Neural cell (in vitro differentiated cells): Measurements from ENCODE around the gene IL12RB2.

Experiments
- EP300 ChIP-seq: fragments of 450-650 bp; conservative IDR thresholded peaks from 2 replicates; pipeline ENCODE4 v1.6.1; 2014; ENCODE audit warnings: antibody characterized with exemption, mild to moderate bottlenecking, moderate library complexity; ENCODE audit not compliant: poor library complexity, severe bottlenecking
- EZH2 ChIP-seq: fragments of 200-600, 300-800 bp; shearing (Covaris generic), sonication (generic); IDR thresholded peaks from 2 replicates; pipeline ENCODE4 v1.6.1; 2014; ENCODE audit warnings: antibody characterized with exemption, low read length, borderline replicate concordance, mild to moderate bottlenecking; ENCODE audit not compliant: insufficient read depth, poor library complexity, severe bottlenecking
- MXI1 ChIP-seq: fragments of 450-650 bp; conservative IDR thresholded peaks from 2 replicates; pipeline ENCODE4 v1.6.1; 2014; ENCODE audit warnings: antibody characterized with exemption, mild to moderate bottlenecking; ENCODE audit not compliant: poor library complexity, severe bottlenecking
- POLR2AphosphoS5 ChIP-seq: IDR thresholded peaks from 2 replicates; pipeline ENCODE4 v1.6.1; 2012
- RAD21 ChIP-seq: fragments of 450-650 bp; conservative IDR thresholded peaks from 2 replicates; pipeline ENCODE4 v1.6.1; 2014; ENCODE audit warnings: antibody characterized with exemption, mild to moderate bottlenecking, moderate library complexity
- TF ChIP-seq, protein P1 (sequence below): fragments of 450-650 bp; IDR thresholded peaks from 2 replicates; pipeline ENCODE4 v1.5.1; 2014; ENCODE audit warnings: antibody characterized with exemption, mild to moderate bottlenecking, moderate library complexity; ENCODE audit not compliant: poor library complexity, severe bottlenecking
- TF ChIP-seq, protein P2 (sequence below): IDR thresholded peaks from 2 replicates; pipeline ENCODE4 v1.6.1; 2012; ENCODE audit warnings: borderline replicate concordance

DNA sequence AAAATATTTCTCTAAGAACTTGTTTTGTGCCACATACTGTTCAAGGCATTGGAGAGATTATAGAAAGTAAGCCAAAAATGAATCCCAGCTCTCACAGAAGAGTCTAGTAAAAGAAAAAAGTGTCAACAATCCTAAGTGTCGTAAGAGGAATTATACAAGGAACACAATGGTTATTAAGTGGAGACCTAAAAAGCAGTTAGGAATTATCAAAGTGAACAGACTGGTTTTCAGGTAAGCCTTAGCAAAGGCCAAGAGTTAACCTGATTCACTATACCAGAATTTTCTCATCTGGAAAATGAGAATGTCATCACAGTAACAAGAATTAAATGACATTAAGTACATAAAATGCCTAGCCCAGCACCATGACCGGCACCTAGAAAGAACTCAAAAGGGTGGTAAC is 106.9 kb downstream of the IL12RB2 start:
- no peak for TF ChIP-seq EZH2
- no peak for TF ChIP-seq POLR2AphosphoS5
- TF ChIP-seq, protein P1, sequence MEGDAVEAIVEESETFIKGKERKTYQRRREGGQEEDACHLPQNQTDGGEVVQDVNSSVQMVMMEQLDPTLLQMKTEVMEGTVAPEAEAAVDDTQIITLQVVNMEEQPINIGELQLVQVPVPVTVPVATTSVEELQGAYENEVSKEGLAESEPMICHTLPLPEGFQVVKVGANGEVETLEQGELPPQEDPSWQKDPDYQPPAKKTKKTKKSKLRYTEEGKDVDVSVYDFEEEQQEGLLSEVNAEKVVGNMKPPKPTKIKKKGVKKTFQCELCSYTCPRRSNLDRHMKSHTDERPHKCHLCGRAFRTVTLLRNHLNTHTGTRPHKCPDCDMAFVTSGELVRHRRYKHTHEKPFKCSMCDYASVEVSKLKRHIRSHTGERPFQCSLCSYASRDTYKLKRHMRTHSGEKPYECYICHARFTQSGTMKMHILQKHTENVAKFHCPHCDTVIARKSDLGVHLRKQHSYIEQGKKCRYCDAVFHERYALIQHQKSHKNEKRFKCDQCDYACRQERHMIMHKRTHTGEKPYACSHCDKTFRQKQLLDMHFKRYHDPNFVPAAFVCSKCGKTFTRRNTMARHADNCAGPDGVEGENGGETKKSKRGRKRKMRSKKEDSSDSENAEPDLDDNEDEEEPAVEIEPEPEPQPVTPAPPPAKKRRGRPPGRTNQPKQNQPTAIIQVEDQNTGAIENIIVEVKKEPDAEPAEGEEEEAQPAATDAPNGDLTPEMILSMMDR = no peak
- TF ChIP-seq, protein P2, sequence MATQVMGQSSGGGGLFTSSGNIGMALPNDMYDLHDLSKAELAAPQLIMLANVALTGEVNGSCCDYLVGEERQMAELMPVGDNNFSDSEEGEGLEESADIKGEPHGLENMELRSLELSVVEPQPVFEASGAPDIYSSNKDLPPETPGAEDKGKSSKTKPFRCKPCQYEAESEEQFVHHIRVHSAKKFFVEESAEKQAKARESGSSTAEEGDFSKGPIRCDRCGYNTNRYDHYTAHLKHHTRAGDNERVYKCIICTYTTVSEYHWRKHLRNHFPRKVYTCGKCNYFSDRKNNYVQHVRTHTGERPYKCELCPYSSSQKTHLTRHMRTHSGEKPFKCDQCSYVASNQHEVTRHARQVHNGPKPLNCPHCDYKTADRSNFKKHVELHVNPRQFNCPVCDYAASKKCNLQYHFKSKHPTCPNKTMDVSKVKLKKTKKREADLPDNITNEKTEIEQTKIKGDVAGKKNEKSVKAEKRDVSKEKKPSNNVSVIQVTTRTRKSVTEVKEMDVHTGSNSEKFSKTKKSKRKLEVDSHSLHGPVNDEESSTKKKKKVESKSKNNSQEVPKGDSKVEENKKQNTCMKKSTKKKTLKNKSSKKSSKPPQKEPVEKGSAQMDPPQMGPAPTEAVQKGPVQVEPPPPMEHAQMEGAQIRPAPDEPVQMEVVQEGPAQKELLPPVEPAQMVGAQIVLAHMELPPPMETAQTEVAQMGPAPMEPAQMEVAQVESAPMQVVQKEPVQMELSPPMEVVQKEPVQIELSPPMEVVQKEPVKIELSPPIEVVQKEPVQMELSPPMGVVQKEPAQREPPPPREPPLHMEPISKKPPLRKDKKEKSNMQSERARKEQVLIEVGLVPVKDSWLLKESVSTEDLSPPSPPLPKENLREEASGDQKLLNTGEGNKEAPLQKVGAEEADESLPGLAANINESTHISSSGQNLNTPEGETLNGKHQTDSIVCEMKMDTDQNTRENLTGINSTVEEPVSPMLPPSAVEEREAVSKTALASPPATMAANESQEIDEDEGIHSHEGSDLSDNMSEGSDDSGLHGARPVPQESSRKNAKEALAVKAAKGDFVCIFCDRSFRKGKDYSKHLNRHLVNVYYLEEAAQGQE = no peak
- TF ChIP-seq RAD21 = no peak
- TF ChIP-seq EP300 = no peak
- no peak for TF ChIP-seq MXI1
